ENCODE data around the gene ASH1L. TPM values are rescaled to one million over a fixed set of nuclear protein-coding genes. Genes with fewer than 3 reads are reported as not detected.

Gene ASH1L
- total and polyA plus RNA-seq, 7 experiments from 2014 or later, result 20.1 to 109 (median 87.0) TPM

- no peak for ATAC-seq
- CTCF ChIA-PET, result interaction anchor here (0.8 kb wide), 1 partner anchor 58 kb away, joined by 3 read pairs; no protein-coding TSS in a partner anchor
- Histone ChIP-seq H3K9me3 (ENCODE audit: control insufficient read depth in 2 of 3, low read length in 3 of 3) (no peaks in the 10 kb centered on the region), H3K4me1 (ENCODE audit: control insufficient read depth in 2 of 2, insufficient read depth in 2 of 2, low read length in 2 of 2) (peaks cover 11 to 20% of the 10 kb centered on the region in 2 donors), H3K27me3 (ENCODE audit: control insufficient read depth in 2 of 2, insufficient read depth in 2 of 2, low read length in 2 of 2) (no peaks in the 10 kb centered on the region), H3K4me3 (ENCODE audit: low read length) (no peak overlapping the region), H3K36me3 (ENCODE audit: control insufficient read depth in 2 of 3, insufficient read depth in 3 of 3, low read length in 3 of 3) (no peaks in the 10 kb centered on the region), H3K27ac (ENCODE audit: low read depth, low read length) (no peak overlapping the region)
- Mint-ChIP-seq H3K9me3 (no peaks in the 10 kb centered on the region), H3K27me3 (peaks cover 0 to 8% (median 0%) of the 10 kb centered on the region in 5 donors), H3K4me3 (peak overlapping the region in 2 of 10 donors; percentile 42 to 47), H3K4me1 (peaks cover 10 to 26% (median 21%) of the 10 kb centered on the region in 7 donors), H3K36me3 (peaks cover 0 to 9% (median 0%) of the 10 kb centered on the region in 5 donors), H3K27ac (peak overlapping the region in 3 of 9 donors; percentile 34 to 72 (median 56))
- DNase-seq, result no peak
- intact Hi-C loops (cut with micrococcal nuclease), result no loop called here
- POLR2A ChIA-PET, result interaction anchor here (0.6 kb wide), 1 partner anchor 54 kb away, joined by 3 read pairs; no protein-coding TSS in a partner anchor
Observed at GRCh38 chr1:155305881-155306391, 256.7 kb downstream of the ASH1L start.

GRCh38 chr1:155304558-155305063, 258.0 kb downstream of the ASH1L start:
- CTCF ChIA-PET, result no interaction called here
- intact Hi-C loops (cut with micrococcal nuclease), result no loop called here
- no peak for ATAC-seq
- no peaks in the 10 kb centered on the region for H3K9me3 ChIP-seq (ENCODE audit: control insufficient read depth in 2 of 3, low read length in 3 of 3)
- H3K4me3 Mint-ChIP-seq, result no peak overlapping the region
- H3K4me1 Mint-ChIP-seq, result peaks cover 5 to 14% (median 11%) of the 10 kb centered on the region in 7 donors
- no peaks in the 10 kb centered on the region for H3K27me3 ChIP-seq (ENCODE audit: control insufficient read depth in 2 of 2, insufficient read depth in 2 of 2, low read length in 2 of 2)
- H3K4me3 ChIP-seq (ENCODE audit: low read length), result no peak overlapping the region
- H3K9me3 Mint-ChIP-seq, result no peaks in the 10 kb centered on the region
- POLR2A ChIA-PET, result no interaction called here
- no peaks in the 10 kb centered on the region for H3K36me3 ChIP-seq (ENCODE audit: control insufficient read depth in 2 of 3, insufficient read depth in 3 of 3, low read length in 3 of 3)
- no peak for DNase-seq
- H3K4me1 ChIP-seq (ENCODE audit: control insufficient read depth in 2 of 2, insufficient read depth in 2 of 2, low read length in 2 of 2), result peaks cover 4 to 11% of the 10 kb centered on the region in 2 donors
- no peak overlapping the region for H3K27ac Mint-ChIP-seq
- H3K27me3 Mint-ChIP-seq, result peaks cover 0 to 8% (median 0%) of the 10 kb centered on the region in 5 donors
- no peak overlapping the region for H3K27ac ChIP-seq (ENCODE audit: low read depth, low read length)
- H3K36me3 Mint-ChIP-seq, result peaks cover 0 to 2% (median 0%) of the 10 kb centered on the region in 5 donors

GRCh38 chr1:155301342-155301841, 261.2 kb downstream of the ASH1L start, which contains the start of gene PKLR:
PKLR (minus strand) TSS chr1:155301438; CDS start chr1:155301395, 43 bp downstream.
- no peaks in the 10 kb centered on the region for H3K36me3 ChIP-seq (ENCODE audit: control insufficient read depth in 2 of 3, insufficient read depth in 3 of 3, low read length in 3 of 3)
- H3K9me3 Mint-ChIP-seq, result no peaks in the 10 kb centered on the region
- ATAC-seq (no peak), DNase-seq (no peak)
- no peak within 1 kb of the TSS for H3K4me3 Mint-ChIP-seq
- peaks cover 0 to 2% (median 0%) of the 10 kb centered on the region in 5 donors for H3K36me3 Mint-ChIP-seq
- peaks cover 8 to 24% (median 16%) of the 10 kb centered on the region in 5 donors for H3K27me3 Mint-ChIP-seq
- intact Hi-C loops (cut with micrococcal nuclease), result no loop called here
- ChIA-PET CTCF (no interaction called here), POLR2A (no interaction called here)
- H3K4me1 ChIP-seq (ENCODE audit: control insufficient read depth in 2 of 2, insufficient read depth in 2 of 2, low read length in 2 of 2), result no peaks in the 10 kb centered on the region
- H3K4me1 Mint-ChIP-seq, result peaks cover 0 to 5% (median 1%) of the 10 kb centered on the region in 7 donors
- H3K4me3 ChIP-seq (ENCODE audit: low read length), result no peak within 1 kb of the TSS
- no peak within 1 kb of the TSS for H3K27ac Mint-ChIP-seq
- H3K27ac ChIP-seq (ENCODE audit: low read depth, low read length), result no peak within 1 kb of the TSS
- H3K27me3 ChIP-seq (ENCODE audit: control insufficient read depth in 2 of 2, insufficient read depth in 2 of 2, low read length in 2 of 2), result no peaks in the 10 kb centered on the region
- no peaks in the 10 kb centered on the region for H3K9me3 ChIP-seq (ENCODE audit: control insufficient read depth in 2 of 3, low read length in 3 of 3)

- ATAC-seq, result no peak
- POLR2A ChIA-PET, result no interaction called here
- peaks cover 0 to 2% (median 0%) of the 10 kb centered on the region in 5 donors for H3K36me3 Mint-ChIP-seq
Observed at GRCh38 chr1:155300553-155301329, 261.9 kb downstream of the ASH1L start.

GRCh38 chr1:155300024-155300423, 262.6 kb downstream of the ASH1L start:
- H3K9me3 Mint-ChIP-seq, result no peaks in the 10 kb centered on the region
- Histone ChIP-seq H3K4me3 (ENCODE audit: low read length) (no peak overlapping the region), H3K9me3 (ENCODE audit: control insufficient read depth in 2 of 3, low read length in 3 of 3) (no peaks in the 10 kb centered on the region), H3K27ac (ENCODE audit: low read depth, low read length) (no peak overlapping the region), H3K36me3 (ENCODE audit: control insufficient read depth in 2 of 3, insufficient read depth in 3 of 3, low read length in 3 of 3) (no peaks in the 10 kb centered on the region), H3K4me1 (ENCODE audit: control insufficient read depth in 2 of 2, insufficient read depth in 2 of 2, low read length in 2 of 2) (no peaks in the 10 kb centered on the region), H3K27me3 (ENCODE audit: control insufficient read depth in 2 of 2, insufficient read depth in 2 of 2, low read length in 2 of 2) (no peaks in the 10 kb centered on the region)
- H3K4me1 Mint-ChIP-seq, result peaks cover 0 to 11% (median 2%) of the 10 kb centered on the region in 7 donors
- H3K27ac Mint-ChIP-seq, result no peak overlapping the region
- peaks cover 0 to 2% (median 0%) of the 10 kb centered on the region in 5 donors for H3K36me3 Mint-ChIP-seq
- peaks cover 19 to 34% (median 26%) of the 10 kb centered on the region in 5 donors for H3K27me3 Mint-ChIP-seq
- ChIA-PET POLR2A (interaction anchor here (0.7 kb wide), 1 partner anchor 24 kb away, joined by 4 read pairs; no protein-coding TSS in a partner anchor), CTCF (no interaction called here)
- DNase-seq, result no peak
- ATAC-seq, result no peak
- intact Hi-C loops (cut with micrococcal nuclease), result no loop called here
- H3K4me3 Mint-ChIP-seq, result no peak overlapping the region

More at GRCh38 chr1:155300553-155301329, 261.9 kb downstream of the ASH1L start:
- no peak for DNase-seq
- Histone ChIP-seq H3K4me1 (ENCODE audit: control insufficient read depth in 2 of 2, insufficient read depth in 2 of 2, low read length in 2 of 2) (no peaks in the 10 kb centered on the region), H3K4me3 (ENCODE audit: low read length) (no peak overlapping the region), H3K36me3 (ENCODE audit: control insufficient read depth in 2 of 3, insufficient read depth in 3 of 3, low read length in 3 of 3) (no peaks in the 10 kb centered on the region), H3K27ac (ENCODE audit: low read depth, low read length) (no peak overlapping the region), H3K27me3 (ENCODE audit: control insufficient read depth in 2 of 2, insufficient read depth in 2 of 2, low read length in 2 of 2) (no peaks in the 10 kb centered on the region), H3K9me3 (ENCODE audit: control insufficient read depth in 2 of 3, low read length in 3 of 3) (no peaks in the 10 kb centered on the region)
- Mint-ChIP-seq H3K27me3 (peaks cover 15 to 30% (median 23%) of the 10 kb centered on the region in 5 donors), H3K4me3 (no peak overlapping the region), H3K9me3 (no peaks in the 10 kb centered on the region), H3K27ac (no peak overlapping the region), H3K4me1 (peaks cover 0 to 9% (median 2%) of the 10 kb centered on the region in 7 donors)
- intact Hi-C loops (cut with micrococcal nuclease), result no loop called here
- CTCF ChIA-PET, result no interaction called here

GRCh38 chr1:155297384-155297783, 265.2 kb downstream of the ASH1L start:
- Histone ChIP-seq H3K4me3 (ENCODE audit: low read length) (no peak overlapping the region), H3K9me3 (ENCODE audit: control insufficient read depth in 2 of 3, low read length in 3 of 3) (no peaks in the 10 kb centered on the region), H3K4me1 (ENCODE audit: control insufficient read depth in 2 of 2, insufficient read depth in 2 of 2, low read length in 2 of 2) (no peaks in the 10 kb centered on the region), H3K27me3 (ENCODE audit: control insufficient read depth in 2 of 2, insufficient read depth in 2 of 2, low read length in 2 of 2) (no peaks in the 10 kb centered on the region), H3K27ac (ENCODE audit: low read depth, low read length) (no peak overlapping the region), H3K36me3 (ENCODE audit: control insufficient read depth in 2 of 3, insufficient read depth in 3 of 3, low read length in 3 of 3) (no peaks in the 10 kb centered on the region)
- no peaks in the 10 kb centered on the region for H3K36me3 Mint-ChIP-seq
- H3K4me3 Mint-ChIP-seq, result no peak overlapping the region
- intact Hi-C loops (cut with micrococcal nuclease), result no loop called here
- DNase-seq (no peak), ATAC-seq (no peak)
- H3K4me1 Mint-ChIP-seq, result peaks cover 3 to 15% (median 4%) of the 10 kb centered on the region in 7 donors
- H3K27me3 Mint-ChIP-seq, result peaks cover 31 to 50% (median 39%) of the 10 kb centered on the region in 5 donors
- H3K27ac Mint-ChIP-seq, result no peak overlapping the region
- CTCF ChIA-PET, result no interaction called here
- POLR2A ChIA-PET, result no interaction called here
- H3K9me3 Mint-ChIP-seq, result no peaks in the 10 kb centered on the region
